Measurements from ENCODE around the gene SERPINB6. TPM values are rescaled to one million over a fixed set of nuclear protein-coding genes. Genes with fewer than 3 reads are reported as not detected.

Gene SERPINB6
- total RNA-seq, 1 donor from 2014 or later: 101 TPM

DNA sequence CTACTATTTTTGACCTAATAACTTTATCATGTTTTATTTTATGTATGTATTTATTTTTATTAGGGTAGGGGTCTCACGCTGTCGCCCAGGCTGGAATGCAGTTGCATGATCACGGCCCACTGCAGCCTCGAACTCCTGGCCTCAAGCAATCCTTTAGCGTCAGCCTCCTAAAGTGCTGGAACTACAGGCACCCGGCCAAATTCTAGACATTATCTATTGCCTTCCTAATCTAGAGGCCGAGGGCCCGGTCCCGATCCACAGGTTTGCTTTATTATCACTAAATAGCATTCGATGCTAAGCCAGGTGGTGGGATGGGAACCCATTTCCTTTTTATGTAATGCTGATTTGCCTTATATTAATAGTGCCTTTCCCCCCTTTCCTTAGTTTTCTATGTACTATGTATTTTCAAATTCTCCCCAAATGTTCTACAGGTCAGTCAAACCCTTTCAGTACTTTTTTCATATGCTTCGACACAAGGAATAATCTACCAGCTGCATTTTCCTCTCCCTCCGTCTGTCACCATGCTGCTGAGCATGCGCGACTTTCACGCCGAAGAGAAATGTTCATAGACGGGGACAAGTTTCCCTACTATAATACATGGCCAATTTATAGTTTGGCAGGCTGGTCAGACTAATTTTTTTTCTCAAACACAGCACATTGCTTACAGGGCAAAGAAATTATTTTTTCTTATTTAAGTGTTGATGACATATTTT is 6.4 kb downstream of the SERPINB6 start:
- no peak for DNase-seq (ENCODE audit: low read depth)
- TF ChIP-seq CTCF (IDR thresholded peaks at IDR 0.05; ENCODE audit: insufficient read depth, low read length, poor library complexity, severe bottlenecking): no peak
- Histone ChIP-seq H3K36me3 (ENCODE audit: control insufficient read depth, insufficient read depth, low read length) (no peaks in the 10 kb centered on the region), H3K4me3 (ENCODE audit: low read depth, low read length) (no peak overlapping the region), H3K27me3 (ENCODE audit: control insufficient read depth, insufficient read depth, low read length) (no peaks in the 10 kb centered on the region)

- TF ChIP-seq CTCF (IDR thresholded peaks at IDR 0.05; ENCODE audit: insufficient read depth, low read length, poor library complexity, severe bottlenecking): no peak
- H3K27me3 ChIP-seq (ENCODE audit: control insufficient read depth, insufficient read depth, low read length): no peaks in the 10 kb centered on the region
- DNase-seq (ENCODE audit: low read depth): no peak
- H3K4me3 ChIP-seq (ENCODE audit: low read depth, low read length): no peak overlapping the region
- no peaks in the 10 kb centered on the region for H3K36me3 ChIP-seq (ENCODE audit: control insufficient read depth, insufficient read depth, low read length)
These were observed 7.6 kb downstream of the SERPINB6 start for GRCh38 chr6:2963756-2964155.

DNA sequence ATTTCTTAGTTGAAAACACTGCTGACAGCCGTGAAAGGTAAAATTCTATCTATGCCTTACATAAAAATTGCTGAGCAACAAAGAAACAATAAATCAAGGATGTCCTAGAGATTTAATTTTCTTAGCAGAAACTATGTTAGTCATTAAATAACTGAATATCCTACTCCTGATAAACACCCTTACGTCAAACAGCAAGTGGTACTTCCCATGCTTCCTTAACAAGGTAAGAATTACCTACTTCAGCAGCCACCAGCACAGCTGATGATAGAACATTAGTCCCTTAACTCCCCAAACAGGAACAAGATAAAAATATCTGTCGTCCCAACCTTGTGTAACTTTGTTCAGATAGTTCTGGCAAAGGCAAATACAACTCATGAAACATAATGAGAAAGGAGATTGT is 8.7 kb downstream of the SERPINB6 start:
- DNase-seq (ENCODE audit: low read depth): no peak
- no peak overlapping the region for H3K4me3 ChIP-seq (ENCODE audit: low read depth, low read length)
- H3K36me3 ChIP-seq (ENCODE audit: control insufficient read depth, insufficient read depth, low read length): no peaks in the 10 kb centered on the region
- no peak for TF ChIP-seq CTCF (IDR thresholded peaks at IDR 0.05; ENCODE audit: insufficient read depth, low read length, poor library complexity, severe bottlenecking)
- no peaks in the 10 kb centered on the region for H3K27me3 ChIP-seq (ENCODE audit: control insufficient read depth, insufficient read depth, low read length)

- Histone ChIP-seq H3K27me3 (ENCODE audit: control insufficient read depth, insufficient read depth, low read length) (no peaks in the 10 kb centered on the region), H3K4me3 (ENCODE audit: low read depth, low read length) (no peak overlapping the region), H3K36me3 (ENCODE audit: control insufficient read depth, insufficient read depth, low read length) (no peaks in the 10 kb centered on the region)
- no peak for DNase-seq (ENCODE audit: low read depth)
- TF ChIP-seq CTCF (IDR thresholded peaks at IDR 0.05; ENCODE audit: insufficient read depth, low read length, poor library complexity, severe bottlenecking): no peak
These were observed 9.4 kb downstream of the SERPINB6 start for GRCh38 chr6:2962004-2962403.

GRCh38 chr6:2961506-2961905 is 9.9 kb downstream of the SERPINB6 start:
- Histone ChIP-seq H3K27me3 (ENCODE audit: control insufficient read depth, insufficient read depth, low read length) (no peaks in the 10 kb centered on the region), H3K4me3 (ENCODE audit: low read depth, low read length) (no peak overlapping the region), H3K36me3 (ENCODE audit: control insufficient read depth, insufficient read depth, low read length) (no peaks in the 10 kb centered on the region)
- TF ChIP-seq CTCF (IDR thresholded peaks at IDR 0.05; ENCODE audit: insufficient read depth, low read length, poor library complexity, severe bottlenecking): no peak
- DNase-seq (ENCODE audit: low read depth): no peak

GRCh38 chr6:2960935-2961334 is 10.4 kb downstream of the SERPINB6 start:
- H3K36me3 ChIP-seq (ENCODE audit: control insufficient read depth, insufficient read depth, low read length): no peaks in the 10 kb centered on the region
- DNase-seq (ENCODE audit: low read depth): no peak
- TF ChIP-seq CTCF (IDR thresholded peaks at IDR 0.05; ENCODE audit: insufficient read depth, low read length, poor library complexity, severe bottlenecking): no peak
- H3K4me3 ChIP-seq (ENCODE audit: low read depth, low read length): no peak overlapping the region
- H3K27me3 ChIP-seq (ENCODE audit: control insufficient read depth, insufficient read depth, low read length): no peaks in the 10 kb centered on the region
